T-helper 2 cell treated with Interferon-gamma antibody and Interleukin-4, amounts not matched to agents 100 ng/mL and 5 ng/mL, for 36 hours (primary cell): Measurements from ENCODE around the gene MR1. TPM values are rescaled to one million over a fixed set of nuclear protein-coding genes. Genes with fewer than 3 reads are reported as not detected.
"Not testable (repeated sequence)": the region's sequence is repeated elsewhere in the genome, so short reads cannot be mapped to it uniquely, and the experiment has no call there.

Source experiments
- intact Hi-C: fragments of 100-400 bp; cut with micrococcal nuclease; formaldehyde crosslinking; loops from one replicate; pipeline ENCODE4 v1.15.1; 2023
- total RNA-seq: library from RNA; stranded (reverse); gene quantifications from 2 replicates; pipeline ENCODE4 v1.2.3, GENCODE V29; 2022

The MR1 gene
- total RNA-seq, 1 donor from 2014 or later = 28.7 TPM

GRCh38 chr1:181028196-181028595 lies 5.6 kb upstream of the MR1 start:
- intact Hi-C loops = loop anchor here (10.0 kb wide), 1 partner anchor 1587 kb away; no protein-coding TSS in a partner anchor

- intact Hi-C loops = loop anchor here (10.0 kb wide), 1 partner anchor 1586 kb away; no protein-coding TSS in a partner anchor
Observed at GRCh38 chr1:181028615-181029014, 5.2 kb upstream of the MR1 start.

- intact Hi-C loops = loop anchor here (2.0 kb wide), 1 partner anchor 72 kb away; no protein-coding TSS in a partner anchor
Observed at GRCh38 chr1:181032535-181032934, 1.2 kb upstream of the MR1 start.

- intact Hi-C loops = loop anchor here (1.0 to 2.0 kb wide), 4 partner anchors 10 to 109 kb away; partner anchors contain the start of gene IER5
Observed at GRCh38 chr1:181033128-181033798, 520 bp upstream of the MR1 start.

GRCh38 chr1:181035210-181035609 lies 1.4 kb downstream of the MR1 start:
- intact Hi-C loops = not testable (repeated sequence)

- intact Hi-C loops = no loop called here
Observed at GRCh38 chr1:181036107-181036836, 2.5 kb downstream of the MR1 start.

- intact Hi-C loops = no loop called here
Observed at GRCh38 chr1:181037386-181037785, 3.6 kb downstream of the MR1 start.

- intact Hi-C loops = loop anchor here (1.0 to 2.0 kb wide), 4 partner anchors 16 to 128 kb away; partner anchors contain the start of gene STX6
Observed at GRCh38 chr1:181038399-181038873, 4.7 kb downstream of the MR1 start.

GRCh38 chr1:181040284-181040865 lies 6.6 kb downstream of the MR1 start:
- intact Hi-C loops = no loop called here

- intact Hi-C loops = no loop called here
Observed at GRCh38 chr1:181043025-181043888, 9.5 kb downstream of the MR1 start.

- intact Hi-C loops = no loop called here
Observed at GRCh38 chr1:181044449-181044966, 10.7 kb downstream of the MR1 start.

- intact Hi-C loops = not testable (repeated sequence)
Observed at GRCh38 chr1:181045946-181046345, 12.2 kb downstream of the MR1 start.

- intact Hi-C loops = no loop called here
Observed at GRCh38 chr1:181049378-181049777, 15.6 kb downstream of the MR1 start.

- intact Hi-C loops = no loop called here
Observed at GRCh38 chr1:181050922-181051321, 17.1 kb downstream of the MR1 start.

GRCh38 chr1:181056560-181056959 lies 22.8 kb downstream of the MR1 start:
- intact Hi-C loops = no loop called here

GRCh38 chr1:181057079-181057478 lies 23.3 kb downstream of the MR1 start:
- intact Hi-C loops = no loop called here

GRCh38 chr1:181059435-181059834 lies 25.7 kb downstream of the MR1 start:
- intact Hi-C loops = no loop called here

GRCh38 chr1:181060066-181060465 lies 26.3 kb downstream of the MR1 start:
- intact Hi-C loops = no loop called here

GRCh38 chr1:181060947-181061346 lies 27.2 kb downstream of the MR1 start:
- intact Hi-C loops = not testable (repeated sequence)

GRCh38 chr1:181061487-181061886 lies 27.7 kb downstream of the MR1 start:
- intact Hi-C loops = no loop called here
